Neuronal stem cell (in vitro differentiated cells): ENCODE data around the gene MRPL14.

ENCODE experiments used
- DNase-seq: peaks from one replicate; pipeline ENCODE4 v3.0.0-alpha.2; 2013; ENCODE audit warnings: low spot score
- H2AFZ ChIP-seq: one replicate; pipeline ENCODE4 v1.6.1; 2013; ENCODE audit warnings: mild to moderate bottlenecking, low read length, inconsistent platforms
- H2AK5ac ChIP-seq: 2 replicates; pipeline ENCODE4 v1.6.1; 2013; ENCODE audit warnings: low read depth, mild to moderate bottlenecking, inconsistent platforms, low read length, moderate library complexity, mixed read lengths
- H2BK120ac ChIP-seq: 2 replicates; pipeline ENCODE4 v1.6.1; 2013; ENCODE audit warnings: low read depth, mild to moderate bottlenecking, inconsistent platforms, low read length, moderate library complexity, mixed read lengths
- H2BK12ac ChIP-seq: one replicate; pipeline ENCODE4 v1.6.1; 2013; ENCODE audit warnings: low read length, inconsistent platforms
- H2BK15ac ChIP-seq: 2 replicates; pipeline ENCODE4 v1.6.1; 2013; ENCODE audit warnings: mild to moderate bottlenecking, low read length, inconsistent platforms, mixed read lengths
- H2BK5ac ChIP-seq: one replicate; pipeline ENCODE4 v1.6.1; 2013; ENCODE audit warnings: inconsistent platforms, mild to moderate bottlenecking, low read length, moderate library complexity
- H3K14ac ChIP-seq: one replicate; pipeline ENCODE4 v1.6.1; 2013; ENCODE audit warnings: low read length, inconsistent platforms
- H3K18ac ChIP-seq: 2 replicates; pipeline ENCODE4 v1.6.1; 2013; ENCODE audit warnings: low read length, inconsistent platforms
- H3K23ac ChIP-seq: 2 replicates; pipeline ENCODE4 v1.6.1; 2013; ENCODE audit warnings: low read depth, mild to moderate bottlenecking, mixed read lengths, low read length, inconsistent platforms; ENCODE audit not compliant: poor library complexity
- H3K27ac ChIP-seq: replicated peaks from 3 replicates; pipeline ENCODE4 v1.5.1; 2013; ENCODE audit warnings: low read length, inconsistent platforms
- H3K27me3 ChIP-seq, 3 experiments: 2 replicates each; pipeline ENCODE4 v1.6.1; 2013; ENCODE audit warnings: low read length in 3 of 3, mild to moderate bottlenecking in 2 of 3, inconsistent platforms in 1 of 3, low read depth in 1 of 3, mixed read lengths in 1 of 3, moderate library complexity in 1 of 3; ENCODE audit not compliant: control insufficient read depth in 3 of 3, insufficient read depth in 3 of 3
- H3K36me3 ChIP-seq, 2 donors: replicated peaks in 1 of 2; 2 replicates each; pipeline ENCODE4 v1.6.1; 2013; ENCODE audit warnings: low read length in 2 of 2; ENCODE audit not compliant: control insufficient read depth in 2 of 2, insufficient read depth in 2 of 2
- H3K4ac ChIP-seq: 2 replicates; pipeline ENCODE4 v1.6.1; 2013; ENCODE audit warnings: inconsistent platforms, mild to moderate bottlenecking, low read length, moderate library complexity
- H3K4me1 ChIP-seq, 2 donors: 1 replicate in 1 of 2; 2 replicates in 1 of 2; pipeline ENCODE4 v1.6.1; 2013; ENCODE audit warnings: low read length in 2 of 2, low read depth in 1 of 2; ENCODE audit not compliant: control insufficient read depth in 2 of 2, insufficient read depth in 1 of 2
- H3K4me2 ChIP-seq: one replicate; pipeline ENCODE4 v1.6.1; 2013; ENCODE audit warnings: mild to moderate bottlenecking, low read length, inconsistent platforms; ENCODE audit not compliant: insufficient read depth, poor library complexity, severe bottlenecking
- H3K4me3 ChIP-seq, 2 donors: 2 replicates each; pipeline ENCODE4 v1.5.1; 2013; ENCODE audit warnings: low read length in 2 of 2, mild to moderate bottlenecking in 2 of 2, inconsistent platforms in 1 of 2, moderate library complexity in 1 of 2
- H3K79me1 ChIP-seq: one replicate; pipeline ENCODE4 v1.6.1; 2013; ENCODE audit warnings: low read depth, mild to moderate bottlenecking, inconsistent platforms, low read length, moderate library complexity
- H3K9ac ChIP-seq: one replicate; pipeline ENCODE4 v1.6.1; 2013; ENCODE audit warnings: mild to moderate bottlenecking, low read depth, low read length, inconsistent platforms; ENCODE audit not compliant: poor library complexity
- H3K9me3 ChIP-seq, 2 donors: replicated peaks in 1 of 2; 2 replicates each; pipeline versions ENCODE3 to v1.6.1; 2013; ENCODE audit warnings: low read length in 2 of 2, mild to moderate bottlenecking in 2 of 2, inconsistent platforms in 1 of 2, low read depth in 1 of 2, mixed read lengths in 1 of 2, moderate library complexity in 1 of 2; ENCODE audit not compliant: control insufficient read depth in 2 of 2, insufficient read depth in 1 of 2
- H4K8ac ChIP-seq: one replicate; pipeline ENCODE4 v1.6.1; 2013; ENCODE audit warnings: low read depth, mild to moderate bottlenecking, inconsistent platforms, low read length, moderate library complexity
- H4K91ac ChIP-seq: one replicate; pipeline ENCODE4 v1.6.1; 2013; ENCODE audit warnings: low read length, low read depth, mild to moderate bottlenecking, inconsistent platforms; ENCODE audit not compliant: poor library complexity
- WGBS, 2 donors: extraction: QIAGEN DNeasy Blood & Tissue Kit; methylation state at CpG; one replicate each; pipeline ENCODE4 v1.1.7; 2013; ENCODE audit warnings: missing lambda C conversion rate in 2 of 2, mixed read lengths in 1 of 2; ENCODE audit not compliant: insufficient read length in 2 of 2, insufficient replicate concordance in 1 of 2; ENCODE audit errors: extremely low coverage in 2 of 2; 5-methylcytosine and 5-hydroxymethylcytosine counted together

The MRPL14 gene

DNA sequence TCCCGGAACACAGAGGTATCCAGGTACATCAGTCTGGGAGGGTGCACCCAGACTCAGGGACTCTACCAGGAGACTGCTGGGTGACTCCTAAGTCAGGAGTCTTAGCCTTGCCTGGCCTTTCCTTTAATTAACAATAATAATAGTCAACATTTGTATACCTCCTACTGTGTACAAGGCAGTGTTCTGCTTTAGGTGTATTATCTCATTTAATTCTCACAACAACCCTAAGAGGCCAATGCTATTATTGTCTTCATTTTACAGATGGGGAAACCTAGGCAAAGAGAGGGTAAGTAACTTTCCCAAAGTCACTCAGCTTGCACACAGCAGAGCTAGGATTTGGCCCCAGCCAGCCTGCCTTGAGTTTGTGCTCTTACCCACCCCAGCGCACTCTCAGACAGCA is 39.6 kb downstream of the MRPL14 start:
- no peaks in the 10 kb centered on the region for H3K27me3 ChIP-seq
- DNase-seq, result no peak
- no peak overlapping the region for H3K4me3 ChIP-seq
- H3K27ac ChIP-seq, result no peak overlapping the region
- no peaks in the 10 kb centered on the region for H3K79me1 ChIP-seq
- no peak overlapping the region for H3K9ac ChIP-seq
- no CpG with 5 or more reads among the region's 2 CpGs for WGBS, 2 donors
- peak overlapping the region; percentile 45 for H3K4ac ChIP-seq
- H3K4me1 ChIP-seq, result peaks cover 7 to 13% of the 10 kb centered on the region in 2 donors
- peaks cover 10 to 13% of the 10 kb centered on the region in 2 donors for H3K36me3 ChIP-seq
- H3K23ac ChIP-seq, result no peak overlapping the region
- no peak overlapping the region for H2BK15ac ChIP-seq
- H3K18ac ChIP-seq, result no peak overlapping the region
- no peak overlapping the region for H2BK12ac ChIP-seq
- H3K4me2 ChIP-seq, result no peak overlapping the region
- H2AK5ac ChIP-seq, result no peak overlapping the region
- H2AFZ ChIP-seq, result no peak overlapping the region
- H2BK5ac ChIP-seq, result no peak overlapping the region
- no peak overlapping the region for H2BK120ac ChIP-seq
- H4K91ac ChIP-seq, result no peak overlapping the region
- H3K9me3 ChIP-seq, result no peaks in the 10 kb centered on the region
- no peak overlapping the region for H4K8ac ChIP-seq
- H3K14ac ChIP-seq, result no peak overlapping the region

DNA sequence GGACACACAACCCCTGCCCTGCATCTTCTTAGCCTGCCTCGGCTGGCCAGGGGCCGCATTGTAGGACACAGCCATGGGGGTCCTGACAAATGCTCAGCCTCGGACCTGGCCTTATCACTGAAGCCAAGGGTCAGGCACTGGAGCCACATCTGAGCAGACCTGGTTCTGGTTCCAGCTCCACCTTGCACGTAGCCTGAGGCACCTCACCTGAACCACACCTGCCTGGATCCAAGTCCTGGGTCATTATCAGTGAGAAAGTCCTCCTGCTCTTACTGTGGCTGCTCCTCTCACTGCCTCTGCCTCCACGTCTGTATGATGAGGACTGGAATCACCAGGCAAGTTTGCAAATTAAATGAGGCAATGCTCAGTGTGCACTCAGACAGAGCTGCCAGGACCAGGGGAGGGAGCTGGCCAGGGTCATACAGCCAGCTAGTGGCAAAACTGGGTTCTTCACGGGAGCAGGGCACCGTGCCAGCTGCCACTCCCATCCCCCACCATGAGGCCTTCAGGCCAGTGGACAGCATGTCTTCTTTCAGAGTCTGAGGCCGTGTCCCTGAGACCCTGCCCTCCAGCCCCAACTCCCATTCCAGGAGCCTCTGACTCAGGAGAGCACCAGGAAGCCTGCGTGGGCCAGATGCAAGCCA is 40.2 kb downstream of the MRPL14 start:
- no peak overlapping the region for H3K14ac ChIP-seq
- no peaks in the 10 kb centered on the region for H3K79me1 ChIP-seq
- H2BK12ac ChIP-seq, result no peak overlapping the region
- H2AK5ac ChIP-seq, result no peak overlapping the region
- no peak overlapping the region for H2AFZ ChIP-seq
- peak overlapping the region; percentile 17 for H3K9ac ChIP-seq
- no peaks in the 10 kb centered on the region for H3K27me3 ChIP-seq
- no peak overlapping the region for H3K4me2 ChIP-seq
- H3K36me3 ChIP-seq, result peaks cover 8 to 9% of the 10 kb centered on the region in 2 donors
- H2BK120ac ChIP-seq, result no peak overlapping the region
- no peak overlapping the region for H3K27ac ChIP-seq
- H2BK5ac ChIP-seq, result no peak overlapping the region
- WGBS, 2 donors, result no CpG with 5 or more reads among the region's 9 CpGs
- DNase-seq, result no peak
- no peaks in the 10 kb centered on the region for H3K9me3 ChIP-seq
- peaks cover 7 to 13% of the 10 kb centered on the region in 2 donors for H3K4me1 ChIP-seq
- no peak overlapping the region for H3K23ac ChIP-seq
- no peak overlapping the region for H4K91ac ChIP-seq
- no peak overlapping the region for H3K4me3 ChIP-seq
- H4K8ac ChIP-seq, result no peak overlapping the region
- H2BK15ac ChIP-seq, result no peak overlapping the region
- H3K4ac ChIP-seq, result peak overlapping the region; percentile 45
- H3K18ac ChIP-seq, result peak overlapping the region; percentile 20

DNA sequence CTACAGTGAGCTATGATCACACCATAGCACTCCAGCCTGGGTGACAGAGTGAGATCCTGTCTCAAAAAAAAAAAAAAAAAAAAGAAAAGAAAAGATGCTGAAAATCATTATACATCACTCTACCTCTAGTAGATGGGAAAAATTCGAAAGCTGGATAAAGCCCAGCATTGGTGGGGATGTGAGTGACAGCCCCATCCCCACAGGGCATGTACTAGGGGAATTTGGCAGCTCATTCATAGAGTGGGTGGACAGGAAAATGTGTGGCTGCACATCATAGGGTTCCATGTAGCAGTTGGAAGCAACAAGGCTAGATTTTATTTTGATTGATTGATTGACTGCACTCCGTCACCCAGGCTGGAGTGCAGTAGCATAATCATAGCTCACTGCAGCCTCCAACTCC is 42.0 kb downstream of the MRPL14 start:
- WGBS, 2 donors, result no CpG with 5 or more reads among the region's 2 CpGs
- H2BK15ac ChIP-seq, result no peak overlapping the region
- H3K79me1 ChIP-seq, result no peaks in the 10 kb centered on the region
- H3K14ac ChIP-seq, result no peak overlapping the region
- H3K4me2 ChIP-seq, result no peak overlapping the region
- DNase-seq, result no peak
- H2BK12ac ChIP-seq, result no peak overlapping the region
- no peak overlapping the region for H4K8ac ChIP-seq
- H2AFZ ChIP-seq, result no peak overlapping the region
- H3K4ac ChIP-seq, result no peak overlapping the region
- H3K27me3 ChIP-seq, result no peaks in the 10 kb centered on the region
- H3K4me1 ChIP-seq, result peaks cover 7 to 25% of the 10 kb centered on the region in 2 donors
- H3K4me3 ChIP-seq, result no peak overlapping the region
- H3K27ac ChIP-seq, result no peak overlapping the region
- no peak overlapping the region for H3K9ac ChIP-seq
- no peak overlapping the region for H3K23ac ChIP-seq
- no peak overlapping the region for H2AK5ac ChIP-seq
- H2BK5ac ChIP-seq, result no peak overlapping the region
- H3K9me3 ChIP-seq, result no peaks in the 10 kb centered on the region
- H3K18ac ChIP-seq, result no peak overlapping the region
- H4K91ac ChIP-seq, result no peak overlapping the region
- H2BK120ac ChIP-seq, result no peak overlapping the region
- H3K36me3 ChIP-seq, result peaks cover 6 to 9% of the 10 kb centered on the region in 2 donors

DNA sequence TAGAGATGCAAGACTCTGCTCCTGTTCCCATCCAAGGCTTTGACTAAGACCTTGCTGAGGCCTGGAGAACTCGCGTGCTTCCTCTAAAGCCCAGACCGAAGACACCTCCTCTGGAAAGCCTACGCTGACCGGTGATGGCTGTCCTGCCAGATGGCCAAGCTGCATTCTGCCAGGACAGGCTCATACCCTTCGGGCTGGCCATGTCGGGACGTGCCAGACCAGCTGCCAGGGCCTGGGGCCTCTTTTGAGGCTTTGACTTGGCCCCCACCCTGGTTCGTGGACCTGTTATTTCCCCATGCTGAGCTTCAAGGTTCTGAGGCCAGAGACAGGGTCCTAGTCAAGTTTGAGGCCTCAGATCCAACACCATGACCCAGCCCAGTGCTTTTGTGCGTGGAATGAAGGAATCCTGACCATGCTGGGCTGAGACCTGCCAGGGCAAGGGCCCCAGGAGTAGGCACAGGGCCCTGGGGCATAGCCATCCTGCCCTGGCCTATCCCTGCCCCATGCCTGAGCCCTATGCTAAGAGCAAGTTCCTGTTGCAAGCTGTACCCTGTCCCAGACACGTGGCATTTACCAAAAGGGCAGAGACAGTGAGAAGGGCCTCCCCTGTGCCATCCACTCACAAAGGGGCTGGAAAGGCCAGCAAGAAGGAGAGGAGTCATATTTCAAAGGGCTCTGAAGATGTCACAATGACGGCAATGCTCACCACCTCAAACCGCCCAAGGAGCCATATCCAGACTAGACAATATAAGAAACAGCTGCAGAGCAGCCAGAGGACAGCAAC is 42.8 kb downstream of the MRPL14 start:
- Histone ChIP-seq H3K4me2 (no peak overlapping the region), H2BK5ac (no peak overlapping the region), H3K18ac (peak overlapping the region; percentile 6), H3K4me1 (peaks cover 7 to 25% of the 10 kb centered on the region in 2 donors), H2BK120ac (no peak overlapping the region), H3K9me3 (no peaks in the 10 kb centered on the region), H4K8ac (no peak overlapping the region), H2BK15ac (no peak overlapping the region), H3K23ac (no peak overlapping the region), H2BK12ac (no peak overlapping the region), H3K27me3 (no peaks in the 10 kb centered on the region), H3K4me3 (no peak overlapping the region), H4K91ac (no peak overlapping the region), H3K14ac (no peak overlapping the region), H3K79me1 (no peaks in the 10 kb centered on the region), H2AFZ (peak overlapping the region; percentile 45), H2AK5ac (peak overlapping the region; percentile 9), H3K36me3 (peaks cover 5 to 7% of the 10 kb centered on the region in 2 donors), H3K9ac (no peak overlapping the region), H3K4ac (no peak overlapping the region), H3K27ac (no peak overlapping the region)
- DNase-seq, result no peak
- WGBS, 2 donors, result no CpG with 5 or more reads among the region's 13 CpGs
